Measurements from ENCODE around the gene FALEC. TPM values are rescaled to one million over a fixed set of nuclear protein-coding genes. Genes with fewer than 3 reads are reported as not detected.
A peak's percentile ranks its signal among the peaks of the same experiment; 100 is the strongest.
"Not testable (repeated sequence)": the region's sequence is repeated elsewhere in the genome, so short reads cannot be mapped to it uniquely, and the experiment has no call there.

Gene FALEC
- total RNA-seq, 1 experiment from 2014 or later: not detected

- ChIA-PET POLR2A (ENCODE audit: low non-redundant PET) (interaction anchor here (0.5 to 1.7 kb wide), 6 partner anchors 25 to 343 kb away, joined by 3 to 13 read pairs (median 6); partner anchors contain the start of gene ENSA), CTCF (interaction anchor here (0.6 to 1.8 kb wide), 5 partner anchors 39 to 348 kb away, joined by 3 to 8 read pairs (median 3); partner anchors contain the start of gene ENSA)
- Histone ChIP-seq H3K27ac (ENCODE audit: low read depth, low read length, poor library complexity, severe bottlenecking) (peak within 1 kb of the TSS; percentile 98), H3K9me3 (ENCODE audit: low read depth, low read length, poor library complexity, severe bottlenecking) (no peaks in the 10 kb centered on the region), H3K4me1 (ENCODE audit: insufficient read depth, low read length, poor library complexity, severe bottlenecking) (peaks cover 26% of the 10 kb centered on the region), H3K27me3 (replicated peaks; ENCODE audit: insufficient read depth, low read depth, low read length, poor library complexity) (no peaks in the 10 kb centered on the region), H3K36me3 (ENCODE audit: insufficient read depth, low read length, poor library complexity, severe bottlenecking) (peaks cover 40% of the 10 kb centered on the region), H3K4me3 (ENCODE audit: low read depth, low read length, poor library complexity, severe bottlenecking) (peak within 1 kb of the TSS; percentile 90)
- intact Hi-C loops (cut with micrococcal nuclease; ENCODE audit: unreplicated experiment): loop anchor here (2.0 kb wide), 2 partner anchors 41 to 49 kb away; partner anchors contain the start of gene ENSA
- peak; percentile 38 for TF ChIP-seq EZH2 (IDR thresholded peaks at IDR 0.05; ENCODE audit: borderline replicate concordance, low read depth, low read length, poor library complexity, severe bottlenecking)
- TF ChIP-seq CTCF (conservative IDR thresholded peaks at IDR 0.05; ENCODE audit: low read depth, low read length): no peak
- no TSS peak for BruUV-seq (replicated peaks)
- peak; percentile 97 for DNase-seq (ENCODE audit: low spot score)
These were observed 63.8 kb downstream of the FALEC start, which contains the start of gene MCL1 for GRCh38 chr1:150579110-150579944. Gene MCL1, minus strand, starts transcription at chr1:150579610. Its CDS starts 80 bp downstream, at chr1:150579530.

- H3K4me1 ChIP-seq (ENCODE audit: insufficient read depth, low read length, poor library complexity, severe bottlenecking): peaks cover 22% of the 10 kb centered on the region
- no peaks in the 10 kb centered on the region for H3K27me3 ChIP-seq (replicated peaks; ENCODE audit: insufficient read depth, low read depth, low read length, poor library complexity)
- ChIA-PET POLR2A (ENCODE audit: low non-redundant PET) (interaction anchor here (1.7 kb wide), 1 partner anchor 50 kb away, joined by 13 read pairs; the partner anchor contains the start of gene ENSA), CTCF (interaction anchor here (0.8 to 1.8 kb wide), 3 partner anchors 19 to 41 kb away, joined by 3 to 7 read pairs (median 3); no protein-coding TSS in a partner anchor)
- BruUV-seq (replicated peaks): TSS peak; percentile 90
- peak overlapping the region; percentile 90 for H3K4me3 ChIP-seq (ENCODE audit: low read depth, low read length, poor library complexity, severe bottlenecking)
- peak overlapping the region; percentile 98 for H3K27ac ChIP-seq (ENCODE audit: low read depth, low read length, poor library complexity, severe bottlenecking)
- no peaks in the 10 kb centered on the region for H3K9me3 ChIP-seq (ENCODE audit: low read depth, low read length, poor library complexity, severe bottlenecking)
- H3K36me3 ChIP-seq (ENCODE audit: insufficient read depth, low read length, poor library complexity, severe bottlenecking): peaks cover 33% of the 10 kb centered on the region
- DNase-seq (ENCODE audit: low spot score): no peak
- TF ChIP-seq EZH2 (IDR thresholded peaks at IDR 0.05; ENCODE audit: borderline replicate concordance, low read depth, low read length, poor library complexity, severe bottlenecking) (no peak), CTCF (conservative IDR thresholded peaks at IDR 0.05; ENCODE audit: low read depth, low read length) (no peak)
- intact Hi-C loops (cut with micrococcal nuclease; ENCODE audit: unreplicated experiment): loop anchor here (2.0 kb wide), 2 partner anchors 41 to 49 kb away; partner anchors contain the start of gene ENSA
These were observed 64.5 kb downstream of the FALEC start for GRCh38 chr1:150579945-150580642.

- CTCF ChIA-PET; H3K4me3 ChIP-seq (ENCODE audit: low read depth, low read length, poor library complexity, severe bottlenecking); intact Hi-C loops (cut with micrococcal nuclease; ENCODE audit: unreplicated experiment); H3K9me3 ChIP-seq (ENCODE audit: low read depth, low read length, poor library complexity, severe bottlenecking); H3K27me3 ChIP-seq (replicated peaks; ENCODE audit: insufficient read depth, low read depth, low read length, poor library complexity); DNase-seq (ENCODE audit: low spot score); H3K27ac ChIP-seq (ENCODE audit: low read depth, low read length, poor library complexity, severe bottlenecking); BruUV-seq (replicated peaks); POLR2A ChIA-PET (ENCODE audit: low non-redundant PET): not testable (repeated sequence)
- Histone ChIP-seq H3K4me1 (ENCODE audit: insufficient read depth, low read length, poor library complexity, severe bottlenecking) (peaks cover 13% of the 10 kb centered on the region), H3K36me3 (ENCODE audit: insufficient read depth, low read length, poor library complexity, severe bottlenecking) (peaks cover 24% of the 10 kb centered on the region)
These were observed 65.4 kb downstream of the FALEC start for GRCh38 chr1:150580966-150581365.

- H3K4me3 ChIP-seq (ENCODE audit: low read depth, low read length, poor library complexity, severe bottlenecking); H3K4me1 ChIP-seq (ENCODE audit: insufficient read depth, low read length, poor library complexity, severe bottlenecking); POLR2A ChIA-PET (ENCODE audit: low non-redundant PET); intact Hi-C loops (cut with micrococcal nuclease; ENCODE audit: unreplicated experiment); DNase-seq (ENCODE audit: low spot score); H3K27ac ChIP-seq (ENCODE audit: low read depth, low read length, poor library complexity, severe bottlenecking); H3K27me3 ChIP-seq (replicated peaks; ENCODE audit: insufficient read depth, low read depth, low read length, poor library complexity); CTCF ChIA-PET; BruUV-seq (replicated peaks); H3K9me3 ChIP-seq (ENCODE audit: low read depth, low read length, poor library complexity, severe bottlenecking): not testable (repeated sequence)
- peaks cover 19% of the 10 kb centered on the region for H3K36me3 ChIP-seq (ENCODE audit: insufficient read depth, low read length, poor library complexity, severe bottlenecking)
These were observed 65.9 kb downstream of the FALEC start for GRCh38 chr1:150581437-150581836.

- H3K4me1 ChIP-seq (ENCODE audit: insufficient read depth, low read length, poor library complexity, severe bottlenecking); DNase-seq (ENCODE audit: low spot score); H3K27me3 ChIP-seq (replicated peaks; ENCODE audit: insufficient read depth, low read depth, low read length, poor library complexity); H3K27ac ChIP-seq (ENCODE audit: low read depth, low read length, poor library complexity, severe bottlenecking); H3K9me3 ChIP-seq (ENCODE audit: low read depth, low read length, poor library complexity, severe bottlenecking); intact Hi-C loops (cut with micrococcal nuclease; ENCODE audit: unreplicated experiment); CTCF ChIA-PET; H3K4me3 ChIP-seq (ENCODE audit: low read depth, low read length, poor library complexity, severe bottlenecking); BruUV-seq (replicated peaks); POLR2A ChIA-PET (ENCODE audit: low non-redundant PET): not testable (repeated sequence)
- peaks cover 14% of the 10 kb centered on the region for H3K36me3 ChIP-seq (ENCODE audit: insufficient read depth, low read length, poor library complexity, severe bottlenecking)
These were observed 66.4 kb downstream of the FALEC start for GRCh38 chr1:150581962-150582361.
